Measurements from ENCODE around the gene CCZ1.
"Not testable (repeated sequence)": the region's sequence is repeated elsewhere in the genome, so short reads cannot be mapped to it uniquely, and the experiment has no call there.

CCZ1 gene

DNA sequence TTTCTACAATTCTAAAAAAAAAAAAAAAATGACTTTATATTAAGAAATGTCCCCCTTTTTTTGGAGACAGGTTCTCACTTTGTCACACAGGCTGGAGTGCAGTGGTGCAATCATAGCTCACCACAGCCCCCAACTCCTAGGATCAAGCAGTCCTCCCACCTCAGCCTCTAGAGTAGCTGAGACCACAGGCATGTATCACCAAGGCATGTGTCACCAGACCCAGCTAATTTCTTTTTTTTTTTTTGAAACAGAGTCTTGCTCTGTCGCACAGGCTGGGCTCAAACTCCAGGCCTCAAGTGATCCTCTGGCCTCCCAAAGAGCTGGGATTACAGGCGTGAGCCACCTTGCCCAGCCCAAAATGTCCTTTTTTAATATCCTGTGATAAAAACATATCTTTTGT, 25.6 kb downstream of the CCZ1 start:
- not testable (repeated sequence) for DNase-seq

DNA sequence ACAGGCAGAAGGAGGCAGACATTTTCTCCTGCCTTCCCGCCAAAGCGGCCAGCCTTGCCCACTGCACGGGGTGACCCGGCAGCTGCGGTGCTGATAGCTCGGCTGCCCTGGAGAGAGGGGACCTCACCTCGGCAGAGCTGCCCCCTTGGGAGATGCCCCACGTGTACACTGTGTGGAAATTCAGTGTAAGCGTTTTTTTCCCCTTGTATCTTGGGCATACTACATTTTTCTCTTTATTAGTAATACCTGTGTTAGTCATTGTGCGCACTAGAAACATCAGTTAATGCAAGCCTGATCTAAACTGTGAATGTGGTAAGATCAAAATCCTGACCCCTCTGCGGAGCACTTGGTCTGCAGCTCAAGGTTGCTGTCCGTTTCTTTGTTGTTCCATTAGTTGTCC, 26.1 kb downstream of the CCZ1 start:
- not testable (repeated sequence) for DNase-seq

- not testable (repeated sequence) for DNase-seq
Measured at GRCh38 chr7:5926263-5926870, 27.8 kb downstream of the CCZ1 start.

DNA sequence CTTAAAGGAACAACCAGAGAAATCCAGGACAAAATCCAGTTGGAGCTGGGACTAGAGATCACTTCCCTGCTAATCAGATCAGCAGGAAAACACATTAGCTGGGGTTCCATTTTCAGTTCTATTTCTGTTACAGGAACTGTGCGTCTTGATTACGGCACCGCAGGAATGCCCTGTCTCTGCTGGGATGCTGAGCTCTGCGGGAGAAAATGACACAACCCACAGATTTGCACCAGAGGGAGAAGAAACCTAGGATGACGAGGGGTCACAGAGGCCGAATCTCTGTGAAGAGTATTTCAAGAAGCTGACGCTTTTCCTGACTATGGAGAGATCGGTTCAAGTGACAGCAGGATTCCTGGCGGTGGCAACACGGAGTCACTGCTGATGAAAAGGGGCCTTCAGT, 31.8 kb downstream of the CCZ1 start:
- not testable (repeated sequence) for DNase-seq

- DNase-seq: not testable (repeated sequence)
Measured at GRCh38 chr7:5931250-5931649, 32.7 kb downstream of the CCZ1 start.

GRCh38 chr7:5931905-5932644, 33.5 kb downstream of the CCZ1 start:
- DNase-seq: not testable (repeated sequence)

DNA sequence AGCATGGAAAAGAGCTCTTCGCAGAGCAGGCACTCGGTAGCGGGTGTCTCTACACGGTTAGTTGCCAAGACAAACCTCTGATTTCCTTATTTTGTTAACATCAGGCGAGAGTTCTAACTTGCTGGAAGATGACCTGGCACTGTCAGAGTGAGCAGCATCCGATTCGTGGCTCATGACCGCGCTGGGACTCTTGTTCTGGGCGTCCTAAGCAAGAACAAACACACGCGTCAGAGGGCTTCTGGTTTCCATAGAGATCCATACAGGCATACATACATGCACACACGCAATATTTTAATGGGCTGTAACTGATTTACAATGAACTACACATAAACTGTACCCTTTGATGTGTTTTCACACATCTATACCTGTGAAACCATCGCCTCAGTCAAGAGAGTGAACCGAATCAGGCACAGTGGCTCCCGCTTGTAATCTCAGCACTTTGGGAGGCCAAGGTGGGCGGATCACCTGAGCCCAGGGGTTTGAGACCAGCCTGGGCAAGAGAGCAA, 36.5 kb downstream of the CCZ1 start:
- DNase-seq: not testable (repeated sequence)

GRCh38 chr7:5963205-5963604, 64.7 kb downstream of the CCZ1 start:
- DNase-seq: not testable (repeated sequence)

DNA sequence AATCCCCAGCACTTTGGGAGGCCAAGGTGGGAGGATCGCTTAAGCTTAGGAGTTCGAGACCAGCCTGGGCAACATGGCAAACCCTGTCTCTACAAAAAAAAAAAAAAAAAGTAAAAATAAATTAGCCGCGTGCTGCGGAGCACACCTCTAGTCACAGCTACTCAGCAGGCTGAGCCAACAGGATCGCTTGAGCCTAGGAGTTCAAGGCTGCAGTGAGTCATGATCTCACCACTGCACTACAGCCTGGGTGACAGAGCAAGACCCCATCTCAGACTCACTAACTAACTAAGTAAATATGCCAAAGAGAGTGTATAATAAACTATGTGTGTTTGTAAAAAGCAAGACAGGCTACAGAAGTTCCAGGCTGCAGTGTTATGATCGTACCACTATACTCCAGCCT, 65.3 kb downstream of the CCZ1 start:
- not testable (repeated sequence) for DNase-seq

GRCh38 chr7:5970347-5970911, 71.9 kb downstream of the CCZ1 start, which contains the start of gene RSPH10B:
RSPH10B (minus strand) TSS chr7:5970689; CDS start chr7:5967116, 3,573 bp downstream.
- DNase-seq: not testable (repeated sequence)

- DNase-seq: not testable (repeated sequence)
Measured at GRCh38 chr7:5973580-5973979, 75.0 kb downstream of the CCZ1 start.

Data from NCI-H524 (cell line).